ES-I3 (cell line): ENCODE results near the gene PHF5A.

ENCODE experiments used
- H3K36me3 ChIP-seq: 2 replicates; pipeline ENCODE4 v1.6.1; 2013; ENCODE audit warnings: mild to moderate bottlenecking, low read length, control low read depth, moderate library complexity; ENCODE audit not compliant: insufficient read depth
- H3K4me1 ChIP-seq: 2 replicates; pipeline ENCODE4 v1.6.1; 2013; ENCODE audit warnings: mild to moderate bottlenecking, control low read depth, low read length; ENCODE audit not compliant: insufficient read depth
- H3K9ac ChIP-seq: 2 replicates; pipeline ENCODE4 v1.6.1; 2013; ENCODE audit warnings: low read depth, mild to moderate bottlenecking, low read length, moderate library complexity
- H3K9me3 ChIP-seq: 2 replicates; pipeline ENCODE4 v1.6.1; 2013; ENCODE audit warnings: mild to moderate bottlenecking, low read length, moderate library complexity; ENCODE audit not compliant: control insufficient read depth, insufficient read depth

The PHF5A gene

GRCh38 chr22:41500303-41500702, 31.8 kb upstream of the PHF5A start:
- Histone ChIP-seq H3K9ac (no peak overlapping the region), H3K9me3 (no peaks in the 10 kb centered on the region), H3K36me3 (peaks cover 9% of the 10 kb centered on the region), H3K4me1 (no peaks in the 10 kb centered on the region)

GRCh38 chr22:41499624-41500280, 31.3 kb upstream of the PHF5A start:
- Histone ChIP-seq H3K36me3 (peaks cover 9% of the 10 kb centered on the region), H3K4me1 (no peaks in the 10 kb centered on the region)

GRCh38 chr22:41498303-41498835, 29.9 kb upstream of the PHF5A start:
- H3K9ac ChIP-seq, result no peak overlapping the region
- no peaks in the 10 kb centered on the region for H3K4me1 ChIP-seq
- H3K36me3 ChIP-seq, result peaks cover 9% of the 10 kb centered on the region
- H3K9me3 ChIP-seq, result no peaks in the 10 kb centered on the region

More at GRCh38 chr22:41499624-41500280, 31.3 kb upstream of the PHF5A start:
- H3K9me3 ChIP-seq, result no peaks in the 10 kb centered on the region
- H3K9ac ChIP-seq, result no peak overlapping the region

- Histone ChIP-seq H3K9ac (no peak overlapping the region), H3K9me3 (no peaks in the 10 kb centered on the region)
Measured at GRCh38 chr22:41491374-41492100, 23.0 kb upstream of the PHF5A start.

GRCh38 chr22:41488596-41489385, 20.3 kb upstream of the PHF5A start:
- H3K4me1 ChIP-seq, result peaks cover 27% of the 10 kb centered on the region; the same call in 1 of the 2 replicates
- H3K9ac ChIP-seq, result no peak overlapping the region
- H3K9me3 ChIP-seq, result no peaks in the 10 kb centered on the region
- H3K36me3 ChIP-seq, result peaks cover under 1% of the 10 kb centered on the region; the same call in 1 of the 2 replicates

More at GRCh38 chr22:41491374-41492100, 23.0 kb upstream of the PHF5A start:
- Histone ChIP-seq H3K4me1 (peaks cover 27% of the 10 kb centered on the region; the same call in 1 of the 2 replicates), H3K36me3 (no peaks in the 10 kb centered on the region)

GRCh38 chr22:41488076-41488475, 19.6 kb upstream of the PHF5A start:
- Histone ChIP-seq H3K36me3 (peaks cover 3% of the 10 kb centered on the region; the same call in 1 of the 2 replicates), H3K4me1 (peaks cover 27% of the 10 kb centered on the region; the same call in 1 of the 2 replicates), H3K9ac (no peak overlapping the region), H3K9me3 (no peaks in the 10 kb centered on the region)

GRCh38 chr22:41487037-41487935, 18.8 kb upstream of the PHF5A start:
- no peaks in the 10 kb centered on the region for H3K9me3 ChIP-seq
- H3K36me3 ChIP-seq, result peaks cover 3% of the 10 kb centered on the region; the same call in 1 of the 2 replicates
- H3K4me1 ChIP-seq, result peaks cover 31% of the 10 kb centered on the region
- no peak overlapping the region for H3K9ac ChIP-seq

- Histone ChIP-seq H3K9me3 (no peaks in the 10 kb centered on the region), H3K4me1 (peaks cover 32% of the 10 kb centered on the region), H3K36me3 (peaks cover 3% of the 10 kb centered on the region; the same call in 1 of the 2 replicates), H3K9ac (no peak overlapping the region)
Measured at GRCh38 chr22:41485033-41485432, 16.5 kb upstream of the PHF5A start.

- peaks cover 23% of the 10 kb centered on the region for H3K4me1 ChIP-seq
- H3K36me3 ChIP-seq, result peaks cover 3% of the 10 kb centered on the region; the same call in 1 of the 2 replicates
- no peak overlapping the region for H3K9ac ChIP-seq
- no peaks in the 10 kb centered on the region for H3K9me3 ChIP-seq
Measured at GRCh38 chr22:41482319-41482935, 13.9 kb upstream of the PHF5A start.

- H3K9me3 ChIP-seq, result no peaks in the 10 kb centered on the region
- no peak overlapping the region for H3K9ac ChIP-seq
- peaks cover 3% of the 10 kb centered on the region; the same call in 1 of the 2 replicates for H3K36me3 ChIP-seq
- H3K4me1 ChIP-seq, result peaks cover 20% of the 10 kb centered on the region
Measured at GRCh38 chr22:41481925-41482318, 13.4 kb upstream of the PHF5A start.

- peaks cover 3% of the 10 kb centered on the region; the same call in 1 of the 2 replicates for H3K36me3 ChIP-seq
- no peaks in the 10 kb centered on the region for H3K9me3 ChIP-seq
- H3K4me1 ChIP-seq, result peaks cover 20% of the 10 kb centered on the region
- no peak overlapping the region for H3K9ac ChIP-seq
Measured at GRCh38 chr22:41481131-41481830, 12.8 kb upstream of the PHF5A start.

GRCh38 chr22:41480397-41480735, 11.9 kb upstream of the PHF5A start:
- Histone ChIP-seq H3K36me3 (peaks cover 3% of the 10 kb centered on the region; the same call in 1 of the 2 replicates), H3K9ac (no peak overlapping the region), H3K9me3 (no peaks in the 10 kb centered on the region), H3K4me1 (peaks cover 20% of the 10 kb centered on the region)
